HG02798 (cell line): ENCODE results near the gene SPTAN1.
A peak's percentile ranks its signal among the peaks of the same experiment; 100 is the strongest.
"Not testable (repeated sequence)": the region's sequence is repeated elsewhere in the genome, so short reads cannot be mapped to it uniquely, and the experiment has no call there.

ENCODE experiments used
- ATAC-seq: cut with Tn5 transposase; IDR thresholded peaks from one replicate; pipeline ENCODE4 v1.9.1; 2021; ENCODE audit warnings: mild to moderate bottlenecking; ENCODE audit not compliant: unreplicated experiment, poor library complexity

SPTAN1 gene

GRCh38 chr9:128629852-128630545, 77.6 kb downstream of the SPTAN1 start:
- no peak for ATAC-seq

- ATAC-seq: no peak
Measured at GRCh38 chr9:128631636-128632035, 79.2 kb downstream of the SPTAN1 start.

- no peak for ATAC-seq
Measured at GRCh38 chr9:128632066-128632465, 79.7 kb downstream of the SPTAN1 start.

GRCh38 chr9:128632486-128632885, 80.1 kb downstream of the SPTAN1 start:
- no peak for ATAC-seq

GRCh38 chr9:128633057-128633456, 80.7 kb downstream of the SPTAN1 start:
- ATAC-seq: no peak

GRCh38 chr9:128633601-128634000, 81.2 kb downstream of the SPTAN1 start:
- no peak for ATAC-seq

GRCh38 chr9:128634111-128634510, 81.7 kb downstream of the SPTAN1 start:
- ATAC-seq: no peak

GRCh38 chr9:128634651-128635262, 82.4 kb downstream of the SPTAN1 start:
- ATAC-seq: no peak

- no peak for ATAC-seq
Measured at GRCh38 chr9:128635266-128636023, 83.1 kb downstream of the SPTAN1 start.

GRCh38 chr9:128636024-128636390, 83.6 kb downstream of the SPTAN1 start:
- no peak for ATAC-seq

GRCh38 chr9:128636556-128637530, 84.5 kb downstream of the SPTAN1 start:
- no peak for ATAC-seq

- ATAC-seq: no peak
Measured at GRCh38 chr9:128637656-128638055, 85.3 kb downstream of the SPTAN1 start.

- ATAC-seq: no peak
Measured at GRCh38 chr9:128638580-128638979, 86.2 kb downstream of the SPTAN1 start.

GRCh38 chr9:128640603-128641002, 88.2 kb downstream of the SPTAN1 start:
- ATAC-seq: no peak

- no peak for ATAC-seq
Measured at GRCh38 chr9:128642675-128643245, 90.4 kb downstream of the SPTAN1 start.

- ATAC-seq: peak; percentile 63
Measured at GRCh38 chr9:128643519-128644300, 91.3 kb downstream of the SPTAN1 start.

GRCh38 chr9:128648206-128648605, 95.8 kb downstream of the SPTAN1 start:
- ATAC-seq: not testable (repeated sequence)

GRCh38 chr9:128651798-128652197, 99.4 kb downstream of the SPTAN1 start:
- no peak for ATAC-seq

- no peak for ATAC-seq
Measured at GRCh38 chr9:128653908-128654307, 101.5 kb downstream of the SPTAN1 start.
